Ovary (tissue), 3 donors: ENCODE measurements around the gene KCNIP4.

Experiments used
- CTCF ChIP-seq, 3 donors: fragments of 450-650 bp in 2 of 3; fragments of 200-600 bp in 1 of 3; IDR thresholded peaks; one replicate each; pipeline versions ENCODE4 v1.5.1 to v1.8.0; 2016 to 2022; ENCODE audit warnings: antibody characterized with exemption in 3 of 3, mild to moderate bottlenecking in 1 of 3
- EP300 ChIP-seq: sonication (generic); formaldehyde crosslinking; IDR thresholded peaks from one replicate; pipeline ENCODE4 v1.6.1; 2017; ENCODE audit warnings: antibody characterized with exemption
- POLR2A ChIP-seq: fragments of 450-650 bp; IDR thresholded peaks from one replicate; pipeline ENCODE4 v1.6.1; 2017; ENCODE audit warnings: antibody characterized with exemption, mild to moderate bottlenecking, moderate library complexity
- donor health status: DM: no; HTN: no; CAD: no.

GRCh38 chr4:21885770-21886169, 62.8 kb downstream of the KCNIP4 start:
- TF ChIP-seq CTCF (IDR thresholded peaks at IDR 0.05) (no peak), EP300 (no peak), POLR2A (no peak)
